Measurements from ENCODE around the gene DNMBP.
"Not testable (repeated sequence)": the region's sequence is repeated elsewhere in the genome, so short reads cannot be mapped to it uniquely, and the experiment has no call there.

Gene DNMBP

GRCh38 chr10:100014071-100014762 lies 4.5 kb upstream of the DNMBP start:
- DNase-seq (ENCODE audit: low read depth): no peak

DNA sequence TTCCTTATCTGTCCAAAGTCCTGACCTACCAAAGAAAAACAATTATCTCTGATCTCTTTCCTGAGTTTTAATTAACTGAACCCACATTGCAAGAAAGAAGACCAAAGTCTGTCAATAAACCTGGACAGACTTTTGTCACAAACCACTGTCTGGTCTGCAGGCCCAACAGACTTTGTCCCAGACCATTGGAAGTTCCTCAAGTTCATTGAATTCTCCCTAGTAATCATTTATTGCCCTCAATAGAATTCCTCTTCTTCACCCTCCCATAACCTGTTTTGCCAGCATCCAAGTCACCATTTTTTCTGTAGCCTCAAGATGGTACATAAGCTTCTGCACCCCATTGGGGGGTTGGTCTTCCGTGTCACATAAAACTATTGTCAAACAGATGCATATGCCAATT lies 3.9 kb upstream of the DNMBP start:
- DNase-seq (ENCODE audit: low read depth): no peak

GRCh38 chr10:100011906-100012305 lies 2.2 kb upstream of the DNMBP start:
- DNase-seq (ENCODE audit: low read depth): not testable (repeated sequence)

DNA sequence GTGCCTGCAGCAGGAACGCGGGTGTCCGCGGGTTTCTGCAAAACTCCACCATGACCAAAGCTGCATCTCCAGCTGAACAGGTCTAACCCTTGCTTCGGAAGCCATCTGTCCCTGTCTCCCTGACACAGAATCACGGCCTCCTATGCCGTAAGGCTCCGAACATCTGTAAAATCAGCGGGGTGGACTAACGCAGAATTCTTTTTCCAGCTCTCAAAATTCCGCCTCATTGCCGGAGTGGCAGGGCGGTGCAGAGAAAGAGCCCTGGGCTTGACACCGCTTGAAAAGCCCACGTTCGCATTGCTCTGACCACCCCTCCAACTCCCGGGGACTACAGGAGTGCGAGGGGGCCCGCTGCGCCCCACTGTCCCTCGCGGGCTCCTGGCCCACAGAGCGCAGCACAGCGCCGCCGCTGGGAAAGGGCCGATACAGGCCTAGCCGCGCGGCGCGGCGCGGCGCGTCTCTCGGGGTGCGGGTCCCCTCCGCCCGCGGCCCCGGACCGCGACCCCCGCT lies 409 bp downstream of the DNMBP start:
- peak; percentile 55 for DNase-seq (ENCODE audit: low read depth)

DNA sequence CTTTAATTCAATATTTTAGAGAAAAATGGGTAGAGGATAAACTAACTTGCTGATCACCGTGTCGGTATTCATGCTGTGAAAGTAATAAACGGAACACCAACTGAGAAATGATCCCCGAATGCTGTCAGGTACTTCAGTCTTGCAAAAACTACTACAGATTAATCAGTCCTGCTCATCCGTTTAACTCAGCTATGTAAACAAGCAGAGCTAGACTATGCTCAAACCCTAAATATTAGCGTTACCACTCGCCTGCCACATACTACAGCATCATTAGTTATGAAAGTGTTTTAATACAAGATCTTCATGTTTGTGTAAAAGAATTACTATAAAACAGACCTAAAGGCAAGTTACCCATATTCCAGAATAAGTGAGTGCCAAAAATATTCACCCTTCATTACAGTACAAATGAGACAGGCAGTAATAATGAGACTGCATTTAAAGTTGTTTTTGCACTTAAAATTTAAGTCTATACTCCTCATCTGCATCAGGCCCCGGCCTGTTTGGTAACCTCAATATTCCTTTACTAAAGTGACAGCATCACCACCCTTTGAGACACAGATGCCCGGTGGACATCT lies 952 bp downstream of the DNMBP start:
- DNase-seq (ENCODE audit: low read depth): no peak

DNA sequence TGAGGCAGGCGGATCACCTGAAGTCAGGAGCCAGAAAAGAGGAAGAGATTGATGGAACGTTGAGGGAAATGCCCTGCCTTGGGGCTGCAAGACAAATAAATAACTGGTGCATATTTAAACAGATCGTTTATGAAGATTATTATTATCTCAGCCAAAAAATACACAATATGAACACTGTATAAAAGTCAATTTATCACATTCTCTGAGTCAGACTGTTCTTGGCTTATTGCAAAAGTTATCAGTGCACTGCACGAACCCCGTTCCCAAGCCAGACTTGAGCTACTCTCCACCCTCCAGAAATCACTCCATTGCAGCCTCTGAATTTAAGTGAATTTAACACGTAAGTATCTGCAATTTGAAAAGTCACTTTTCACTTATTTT lies 1.6 kb downstream of the DNMBP start:
- peak; percentile 59 for DNase-seq (ENCODE audit: low read depth)

DNA sequence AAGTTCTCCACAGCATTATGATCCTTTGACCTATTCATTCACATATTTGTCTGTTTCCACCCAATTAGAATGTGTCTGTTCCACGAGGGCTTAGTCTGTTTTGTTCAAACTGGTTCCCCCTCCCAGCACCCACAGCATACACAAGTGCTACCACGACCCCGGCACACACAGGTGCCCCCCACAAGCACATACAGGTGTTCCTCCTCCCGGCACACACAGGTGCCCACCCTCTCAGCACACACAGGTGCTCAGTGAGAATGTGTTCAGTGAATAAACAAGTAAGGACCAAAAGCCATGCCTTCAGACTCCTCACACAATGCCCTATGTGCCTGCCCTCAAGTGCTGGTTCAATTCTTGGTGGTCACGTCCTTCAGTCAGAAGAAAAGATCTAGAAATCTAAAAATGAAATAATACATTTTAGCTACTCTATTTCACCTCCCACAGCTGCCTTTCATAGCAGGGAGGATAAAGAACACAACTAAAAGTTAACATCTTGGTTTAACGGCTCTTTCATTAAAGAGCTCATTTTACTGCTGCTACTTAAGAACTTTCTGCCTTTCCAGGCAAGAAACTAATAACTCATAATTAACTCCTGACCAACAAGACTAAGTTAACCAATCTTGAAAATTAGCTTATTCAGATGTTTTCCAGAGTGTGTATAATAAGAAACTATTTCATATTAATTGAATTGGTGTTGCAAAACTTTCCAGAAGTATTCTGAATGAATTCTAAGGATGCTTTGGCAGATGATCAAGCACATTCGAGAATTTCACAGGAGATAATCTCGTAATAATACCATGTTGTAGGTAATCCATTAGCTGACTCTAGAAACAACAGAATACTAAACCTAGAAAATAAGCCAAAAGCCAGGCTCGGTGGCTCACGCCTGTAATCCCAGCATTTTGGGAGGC lies 2.3 kb downstream of the DNMBP start:
- DNase-seq (ENCODE audit: low read depth): no peak

DNA sequence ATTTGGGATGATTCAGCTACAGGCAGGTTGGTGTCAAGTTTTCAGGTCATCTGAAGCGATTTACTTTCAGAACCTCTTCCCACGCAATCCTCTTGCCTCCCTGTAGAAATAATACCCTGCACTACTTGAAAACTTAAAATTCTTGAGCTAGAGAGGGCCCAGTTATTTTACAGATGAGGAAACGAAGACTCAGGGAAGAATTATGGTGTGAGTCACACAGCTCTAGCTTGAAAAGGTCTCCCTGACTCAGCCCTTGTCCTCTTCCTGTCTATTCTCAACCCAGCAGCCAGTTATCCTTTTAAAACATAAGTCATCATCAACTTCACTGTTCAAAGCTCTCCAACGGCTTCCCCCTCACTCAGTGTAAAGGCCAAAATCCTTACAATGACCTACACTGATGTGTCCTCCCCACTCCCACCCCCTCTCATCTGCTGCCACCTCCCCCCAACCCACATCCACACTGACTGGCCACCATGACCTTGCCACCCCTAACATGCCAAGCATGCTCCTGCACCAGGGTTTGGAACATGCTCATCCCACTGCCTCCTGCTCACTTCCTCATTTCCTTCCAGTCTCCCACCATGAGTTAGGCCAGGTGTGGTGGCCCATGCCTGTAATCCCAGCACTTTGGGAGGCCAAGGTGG lies 3.4 kb downstream of the DNMBP start:
- peak; percentile 98 for DNase-seq (ENCODE audit: low read depth)

GRCh38 chr10:100004805-100005510 lies 4.8 kb downstream of the DNMBP start:
- DNase-seq (ENCODE audit: low read depth): no peak

GRCh38 chr10:100000109-100000644 lies 9.6 kb downstream of the DNMBP start:
- no peak for DNase-seq (ENCODE audit: low read depth)

GRCh38 chr10:99999319-100000108 lies 10.2 kb downstream of the DNMBP start:
- DNase-seq (ENCODE audit: low read depth): no peak

DNA sequence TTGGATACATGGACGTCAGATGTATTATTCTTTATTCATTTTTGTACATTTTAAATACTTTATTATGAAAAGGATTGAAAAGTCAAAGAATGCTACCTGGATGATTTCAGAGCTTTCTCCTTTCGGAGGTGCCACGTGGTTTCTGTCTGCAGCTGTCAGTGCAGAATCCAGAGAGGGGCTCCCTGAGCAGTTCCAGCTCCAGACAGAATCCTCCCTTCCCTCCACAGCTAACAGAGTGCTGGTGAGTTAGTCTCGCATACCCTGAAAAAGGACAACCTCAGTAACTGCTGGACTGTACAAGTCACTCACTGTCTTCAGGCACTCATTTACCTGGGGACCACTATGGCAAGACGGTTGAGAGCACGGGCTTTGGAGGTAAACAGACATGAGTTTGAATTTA lies 10.9 kb downstream of the DNMBP start:
- DNase-seq (ENCODE audit: low read depth): no peak

DNA sequence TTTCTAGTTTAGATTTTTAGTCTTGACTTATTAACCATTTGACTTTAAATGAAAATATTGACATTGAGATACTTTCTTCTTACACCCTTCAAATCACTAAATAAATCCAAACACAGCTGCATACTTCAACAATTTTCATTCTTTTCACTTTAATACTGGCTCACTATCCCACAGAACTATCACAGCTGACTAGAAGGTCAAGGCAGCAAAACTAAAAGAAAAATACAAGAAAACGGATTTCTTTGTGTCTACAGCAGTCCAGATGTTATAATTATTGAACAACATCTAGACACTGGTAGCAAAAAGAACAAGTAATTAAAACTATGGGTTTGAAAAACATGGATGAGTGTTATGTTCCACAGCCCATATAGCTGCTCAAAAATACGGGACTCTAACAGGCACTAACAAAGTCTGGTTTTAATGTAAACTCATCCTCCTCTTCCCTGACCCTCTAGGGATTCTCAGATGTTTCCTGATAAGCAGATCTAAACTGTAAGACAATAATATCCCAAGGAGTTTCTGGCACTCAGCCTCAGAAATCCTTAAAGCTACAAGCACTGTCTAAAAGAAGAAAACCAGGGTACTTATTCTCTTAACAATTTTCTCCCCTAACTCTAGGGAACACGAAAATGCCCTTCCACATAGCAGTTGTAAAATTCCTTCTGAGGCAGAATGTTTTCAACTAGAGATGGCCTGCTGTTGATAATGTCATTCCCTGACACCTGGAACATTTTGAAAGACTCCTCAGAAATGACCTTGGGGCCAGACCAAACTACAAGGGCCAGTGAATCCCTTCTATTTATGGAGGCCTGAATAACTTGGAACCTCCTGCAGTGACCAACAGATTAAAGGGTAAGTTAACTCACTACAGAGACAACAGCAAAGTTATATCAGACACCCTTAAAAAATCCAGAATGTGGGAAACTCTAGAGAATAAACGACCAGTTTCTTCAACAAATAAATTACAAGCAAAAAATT lies 12.8 kb downstream of the DNMBP start:
- DNase-seq (ENCODE audit: low read depth): no peak

- no peak for DNase-seq (ENCODE audit: low read depth)
These were observed 14.0 kb downstream of the DNMBP start for GRCh38 chr10:99995713-99996112.

DNA sequence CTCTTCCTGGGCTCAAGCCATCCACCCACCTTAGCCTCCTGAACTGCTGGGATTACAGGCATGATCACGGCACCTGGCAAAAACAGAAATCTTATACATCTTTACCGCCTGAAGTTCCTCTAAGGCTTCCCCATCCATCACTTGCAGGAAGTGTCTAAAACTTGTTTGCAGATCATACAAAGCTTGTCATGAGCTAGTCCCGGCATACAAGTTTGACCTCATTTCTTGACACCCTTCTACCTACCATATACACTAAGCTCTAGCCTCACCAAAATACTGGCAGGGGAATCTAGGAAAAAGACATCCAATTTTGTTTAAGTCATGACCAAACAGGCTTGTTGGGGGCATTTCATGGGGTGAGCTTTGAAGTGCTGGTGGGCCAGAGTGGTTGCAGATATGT lies 14.5 kb downstream of the DNMBP start:
- DNase-seq (ENCODE audit: low read depth): no peak

GRCh38 chr10:99994801-99995200 lies 14.9 kb downstream of the DNMBP start:
- no peak for DNase-seq (ENCODE audit: low read depth)

GRCh38 chr10:99993701-99994689 lies 15.8 kb downstream of the DNMBP start:
- peak; percentile 96 for DNase-seq (ENCODE audit: low read depth)

DNA sequence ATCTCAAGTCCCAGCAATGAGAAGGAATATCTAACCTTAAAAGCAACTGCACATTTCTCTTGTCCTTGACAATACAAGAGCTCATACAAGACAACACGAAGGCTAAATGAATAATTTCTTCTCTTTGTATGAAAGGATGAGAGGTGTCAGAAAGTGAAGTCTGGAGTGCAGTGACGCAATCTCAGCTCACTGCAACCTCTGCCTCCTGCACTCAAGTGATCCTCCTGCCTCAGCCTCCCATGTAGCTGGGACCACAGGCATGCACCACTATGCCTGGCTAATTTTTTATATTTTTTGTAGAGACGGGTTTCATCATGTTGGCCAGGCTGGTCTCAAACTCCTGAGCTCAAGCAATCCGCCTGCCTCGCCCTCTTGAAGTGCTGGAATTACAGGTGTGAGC lies 24.1 kb downstream of the DNMBP start:
- not testable (repeated sequence) for DNase-seq (ENCODE audit: low read depth)

Data from iris pigment epithelial cell (primary cell).